Measurements from ENCODE around the gene OR14I1.

OR14I1 gene

GRCh38 chr1:248702714-248703113 is at the start of gene OR14I1:
Gene OR14I1 (minus strand): TSS chr1:248702766.
- no peak for DNase-seq

- DNase-seq: no peak
Observed at GRCh38 chr1:248751635-248752034, 49.1 kb upstream of the OR14I1 start.

GRCh38 chr1:248751142-248751541 is 48.6 kb upstream of the OR14I1 start:
- DNase-seq: peak; percentile 29

- peak; percentile 66 for DNase-seq
Observed at GRCh38 chr1:248750496-248750895, 47.9 kb upstream of the OR14I1 start.

- no peak for DNase-seq
Observed at GRCh38 chr1:248748211-248748610, 45.6 kb upstream of the OR14I1 start.

GRCh38 chr1:248740876-248741275 is 38.3 kb upstream of the OR14I1 start:
- no peak for DNase-seq

- DNase-seq: no peak
Observed at GRCh38 chr1:248739572-248740205, 37.1 kb upstream of the OR14I1 start.

- DNase-seq: no peak
Observed at GRCh38 chr1:248737457-248737856, 34.9 kb upstream of the OR14I1 start.

GRCh38 chr1:248736977-248737376 is 34.4 kb upstream of the OR14I1 start:
- DNase-seq: no peak

- DNase-seq: no peak
Observed at GRCh38 chr1:248733566-248733965, 31.0 kb upstream of the OR14I1 start.

- no peak for DNase-seq
Observed at GRCh38 chr1:248730507-248731335, 28.2 kb upstream of the OR14I1 start.

GRCh38 chr1:248714248-248714647 is 11.7 kb upstream of the OR14I1 start:
- no peak for DNase-seq

GRCh38 chr1:248710305-248710900 is 7.8 kb upstream of the OR14I1 start:
- DNase-seq: no peak

GRCh38 chr1:248704606-248705005 is 2.0 kb upstream of the OR14I1 start:
- no peak for DNase-seq

GRCh38 chr1:248703674-248704073 is 1.1 kb upstream of the OR14I1 start:
- no peak for DNase-seq

GRCh38 chr1:248699099-248699498 is 3.5 kb downstream of the OR14I1 start:
- DNase-seq: no peak

- DNase-seq: peak; percentile 30
Observed at GRCh38 chr1:248697907-248698306, 4.7 kb downstream of the OR14I1 start.

- DNase-seq: no peak
Observed at GRCh38 chr1:248696774-248697173, 5.8 kb downstream of the OR14I1 start.

- DNase-seq: peak; percentile 66
Observed at GRCh38 chr1:248696261-248696660, 6.3 kb downstream of the OR14I1 start.

- no peak for DNase-seq
Observed at GRCh38 chr1:248695451-248696132, 7.0 kb downstream of the OR14I1 start.

- DNase-seq: peak; percentile 71
Observed at GRCh38 chr1:248691567-248692155, 10.9 kb downstream of the OR14I1 start.

- DNase-seq: no peak
Observed at GRCh38 chr1:248688527-248689298, 13.9 kb downstream of the OR14I1 start.

Data from NCI-H146 (cell line).